B cell (primary cell): ENCODE measurements around the gene PWWP2B. TPM values are rescaled to one million over a fixed set of nuclear protein-coding genes. Genes with fewer than 3 reads are reported as not detected.

Experiments
- ATAC-seq: fragments of 200-7000 bp; cut with Tn5 transposase; one replicate; pipeline ENCODE4 v1.10.0; 2021; ENCODE audit warnings: low read depth, mild to moderate bottlenecking, moderate number of reproducible peaks, moderate library complexity
- CTCF ChIA-PET: fragments of 350-600 bp; sonication (Branson Sonifier 250); formaldehyde crosslinking; loops from one replicate; lab custom pipeline; 2021; ENCODE audit warnings: antibody characterized with exemption, inconsistent platforms; lab: Charles Lee
- POLR2A ChIA-PET: fragments of 350-600 bp; sonication (Branson Sonifier 250); formaldehyde crosslinking; loops from one replicate; lab custom pipeline; 2021; ENCODE audit warnings: antibody characterized with exemption; lab: Charles Lee
- DNase-seq: peaks from one replicate; pipeline ENCODE4 v3.0.0; 2013
- H2AFZ ChIP-seq: 2 replicates; pipeline ENCODE4 v1.6.1; 2012; ENCODE audit warnings: mild to moderate bottlenecking, low read depth, low read length; ENCODE audit not compliant: insufficient read depth, poor library complexity, severe bottlenecking
- H3K27ac ChIP-seq, 2 donors: 1 replicate in 1 of 2; 2 replicates in 1 of 2; pipeline ENCODE4 v1.5.1; 2012 to 2013; ENCODE audit warnings: low read length in 2 of 2, mild to moderate bottlenecking in 2 of 2, moderate library complexity in 1 of 2
- H3K27me3 ChIP-seq, 4 experiments: fragments of 200-600 bp in 1 of 4; sonication (generic) in 1 of 4; replicated peaks in 1 of 4; 1 replicate in 2 of 4; 2 replicates in 2 of 4; pipeline versions ENCODE4 v1.6.1 to v1.7.0; 2013 to 2016; ENCODE audit warnings: low read length in 3 of 4, mild to moderate bottlenecking in 2 of 4, mixed read lengths in 1 of 4, moderate library complexity in 1 of 4; ENCODE audit not compliant: insufficient read depth in 4 of 4, control insufficient read depth in 3 of 4; ENCODE audit errors: control extremely low read depth in 1 of 4
- H3K36me3 ChIP-seq, 2 experiments: replicated peaks in 1 of 2; 1 replicate in 1 of 2; 2 replicates in 1 of 2; pipeline versions ENCODE4 v1.6.1 to v1.7.1; 2013; ENCODE audit warnings: low read length in 1 of 2; ENCODE audit not compliant: insufficient read depth in 2 of 2, control insufficient read depth in 1 of 2; ENCODE audit errors: control extremely low read depth in 1 of 2, extremely low read depth in 1 of 2
- H3K4me1 ChIP-seq, 2 donors: fragments of 200-600 bp in 1 of 2; sonication (generic) in 1 of 2; 1 replicate in 1 of 2; 2 replicates in 1 of 2; pipeline versions ENCODE4 v1.5.1 to v1.6.1; 2013 to 2017; ENCODE audit warnings: low read length in 2 of 2; ENCODE audit not compliant: control insufficient read depth in 2 of 2, insufficient read depth in 2 of 2
- H3K4me2 ChIP-seq: replicated peaks from 2 replicates; pipeline ENCODE3; 2012; ENCODE audit warnings: mild to moderate bottlenecking, low read depth, low read length; ENCODE audit not compliant: poor library complexity, severe bottlenecking
- H3K4me3 ChIP-seq, 5 experiments: fragments of 200-600 bp in 1 of 5; sonication (generic) in 1 of 5; 1 replicate in 3 of 5; 2 replicates in 2 of 5; pipeline versions ENCODE4 v1.5.1 to v1.7.0; 2011 to 2016; ENCODE audit warnings: low read length in 4 of 5, mild to moderate bottlenecking in 4 of 5, low read depth in 2 of 5, control low read depth in 1 of 5, moderate library complexity in 1 of 5; ENCODE audit not compliant: insufficient read depth in 1 of 5; ENCODE audit errors: control extremely low read depth in 1 of 5, extremely low read depth in 1 of 5
- H3K79me2 ChIP-seq: fragments of 200-600 bp; sonication (generic); one replicate; pipeline ENCODE4 v1.6.0; 2016; ENCODE audit warnings: low read length; ENCODE audit not compliant: control insufficient read depth, insufficient read depth
- H3K9ac ChIP-seq: fragments of 200-600 bp; sonication (generic); 2 replicates; pipeline ENCODE4 v1.6.1; 2017; ENCODE audit warnings: mild to moderate bottlenecking, low read length, moderate library complexity
- H3K9me3 ChIP-seq, 3 donors: one replicate each; pipeline versions ENCODE4 v1.6.1 to v1.7.1; 2013; ENCODE audit warnings: low read length in 2 of 3; ENCODE audit not compliant: control insufficient read depth in 2 of 3, insufficient read depth in 1 of 3; ENCODE audit errors: control extremely low read depth in 1 of 3
- H4K20me1 ChIP-seq: 2 replicates; pipeline ENCODE4 v1.6.0; 2012; ENCODE audit warnings: mild to moderate bottlenecking, low read length; ENCODE audit not compliant: insufficient read depth, control insufficient read depth, poor library complexity, severe bottlenecking
- H3K27ac Mint-ChIP-seq: one replicate; pipeline ENCODE4 v1.8.0; 2021; ENCODE audit warnings: mixed read lengths
- H3K27me3 Mint-ChIP-seq: one replicate; pipeline ENCODE4 v1.8.0; 2021; ENCODE audit warnings: mixed read lengths
- H3K4me1 Mint-ChIP-seq: one replicate; pipeline ENCODE4 v1.8.0; 2021; ENCODE audit warnings: mixed read lengths
- H3K4me3 Mint-ChIP-seq: one replicate; pipeline ENCODE4 v1.8.0; 2021; ENCODE audit warnings: mixed read lengths
- H3K9me3 Mint-ChIP-seq: one replicate; pipeline ENCODE4 v1.8.0; 2022; ENCODE audit warnings: mixed read lengths; ENCODE audit not compliant: insufficient read depth
- CTCF ChIP-seq: fragments of 200-600 bp; IDR thresholded peaks from one replicate; pipeline ENCODE4 v1.8.0; 2022; ENCODE audit warnings: antibody characterized with exemption, mild to moderate bottlenecking
- EZH2 ChIP-seq: IDR thresholded peaks from 2 replicates; pipeline ENCODE4 v1.6.1; 2012; ENCODE audit warnings: borderline replicate concordance, low read depth, mild to moderate bottlenecking, moderate library complexity, low read length; ENCODE audit not compliant: insufficient read depth, poor library complexity, severe bottlenecking
- WGBS: methylation state at CpG from one replicate; pipeline ENCODE4 v1.1.5; 2013; ENCODE audit warnings: missing lambda C conversion rate; ENCODE audit not compliant: insufficient coverage; 5-methylcytosine and 5-hydroxymethylcytosine counted together
- intact Hi-C: fragments of 100-400 bp; cut with micrococcal nuclease; formaldehyde crosslinking; loops from one replicate; pipeline ENCODE4 v1.10.0; 2022
- polyA plus RNA-seq: library from polyadenylated mRNA; depleted of rRNA; stranded (reverse); fragments of >200 nt; gene quantifications from 2 replicates; pipeline ENCODE4 v1.2.3, GENCODE V29; 2012
- total RNA-seq, 2 donors: library from RNA; stranded (reverse); fragments of 120-200 nt in 1 of 2; gene quantifications; 1 replicate in 1 of 2; 2 replicates in 1 of 2; pipeline versions ENCODE4 v1.2.3 to v1.2.4, GENCODE V29; 2013 to 2022

The PWWP2B gene
- total and polyA plus RNA-seq, 2 donors (not counting 1 experiment from before 2014, with no cell fraction given): 13.6 to 34.4 TPM

DNA sequence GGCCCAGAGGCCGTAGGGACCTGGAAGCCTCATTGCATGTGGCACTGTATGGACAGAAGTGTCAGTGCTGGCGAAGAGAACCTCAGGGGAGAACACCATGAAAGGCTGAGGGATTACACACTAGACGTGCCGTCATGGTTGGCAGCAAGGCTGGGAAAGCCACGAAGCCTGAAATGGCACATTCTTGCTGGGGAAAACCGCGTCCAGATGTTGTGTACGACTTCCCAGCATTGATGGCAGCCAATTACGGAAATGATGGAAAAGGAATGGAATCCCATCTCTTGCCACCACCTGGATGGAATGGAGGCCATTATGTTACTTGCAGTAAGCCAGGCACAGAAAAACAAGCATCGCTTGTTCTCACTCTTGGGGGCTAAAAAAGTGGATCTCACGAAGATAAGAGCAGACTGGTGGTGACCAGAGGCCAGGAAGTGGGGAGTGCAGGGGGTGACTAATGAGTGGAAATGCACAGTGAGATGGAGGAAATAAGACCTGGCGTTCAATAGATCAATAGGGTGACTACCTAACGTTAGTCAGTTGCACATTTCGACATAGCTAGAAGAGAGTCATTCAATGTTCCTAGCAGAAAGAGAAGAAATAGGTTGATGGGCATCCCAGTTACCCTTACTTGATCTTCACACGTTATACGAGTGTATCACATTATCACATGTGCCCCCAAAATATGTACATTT, 14.6 kb upstream of the PWWP2B start:
- H3K4me2 ChIP-seq: no peak overlapping the region
- no peaks in the 10 kb centered on the region for H3K36me3 ChIP-seq
- no peak for ATAC-seq
- ChIA-PET POLR2A (no interaction called here), CTCF (no interaction called here)
- H3K79me2 ChIP-seq: no peaks in the 10 kb centered on the region
- no peaks in the 10 kb centered on the region for H4K20me1 ChIP-seq
- no peak overlapping the region for H3K4me3 Mint-ChIP-seq
- H3K27me3 ChIP-seq: no peaks in the 10 kb centered on the region
- no peak overlapping the region for H3K4me3 ChIP-seq
- no peak for DNase-seq
- H3K4me1 Mint-ChIP-seq: no peaks in the 10 kb centered on the region
- H3K27ac ChIP-seq: no peak overlapping the region
- intact Hi-C loops: no loop called here
- no peak overlapping the region for H2AFZ ChIP-seq
- no peaks in the 10 kb centered on the region for H3K9me3 Mint-ChIP-seq
- H3K9ac ChIP-seq: no peak overlapping the region
- H3K27ac Mint-ChIP-seq: no peak overlapping the region
- no peaks in the 10 kb centered on the region for H3K9me3 ChIP-seq
- H3K27me3 Mint-ChIP-seq: no peaks in the 10 kb centered on the region
- TF ChIP-seq CTCF: no peak
- TF ChIP-seq EZH2: no peak
- H3K4me1 ChIP-seq: peaks cover 1 to 6% of the 10 kb centered on the region in 2 donors
- WGBS: 87% methylated on average over 13 of the region's 16 CpGs

GRCh38 chr10:132383101-132383500, 13.9 kb upstream of the PWWP2B start:
- no peak overlapping the region for H3K4me3 Mint-ChIP-seq
- TF ChIP-seq EZH2 (no peak), CTCF (no peak)

More at GRCh38 chr10:132383101-132383500, 13.9 kb upstream of the PWWP2B start:
- H3K36me3 ChIP-seq: no peaks in the 10 kb centered on the region
- H3K27ac ChIP-seq: no peak overlapping the region
- H3K27me3 ChIP-seq: no peaks in the 10 kb centered on the region
- no peak for DNase-seq
- Mint-ChIP-seq H3K4me1 (peaks cover 5% of the 10 kb centered on the region), H3K9me3 (no peaks in the 10 kb centered on the region), H3K27ac (no peak overlapping the region), H3K27me3 (no peaks in the 10 kb centered on the region)
- ChIA-PET POLR2A (no interaction called here), CTCF (no interaction called here)
- no peak overlapping the region for H3K4me3 ChIP-seq
- 86% methylated on average over 3 of the region's 8 CpGs for WGBS
- no peaks in the 10 kb centered on the region for H4K20me1 ChIP-seq
- intact Hi-C loops: no loop called here
- H2AFZ ChIP-seq: no peak overlapping the region
- H3K4me2 ChIP-seq: no peak overlapping the region
- no peaks in the 10 kb centered on the region for H3K9me3 ChIP-seq
- no peak for ATAC-seq
- H3K79me2 ChIP-seq: no peaks in the 10 kb centered on the region
- peaks cover 6 to 11% of the 10 kb centered on the region in 2 donors for H3K4me1 ChIP-seq
- no peak overlapping the region for H3K9ac ChIP-seq
